IgD-negative memory B cell (primary cell): ENCODE data around the gene PRM1. TPM values are rescaled to one million over a fixed set of nuclear protein-coding genes. Genes with fewer than 3 reads are reported as not detected.
A peak's percentile ranks its signal among the peaks of the same experiment; 100 is the strongest.

Experiments used
- H3K27ac Mint-ChIP-seq, 3 donors: one replicate each; pipeline ENCODE4 v1.8.0; 2020 to 2022; ENCODE audit warnings: mild to moderate bottlenecking in 3 of 3, mixed read lengths in 3 of 3, moderate library complexity in 1 of 3
- H3K27me3 Mint-ChIP-seq: one replicate; pipeline ENCODE4 v1.8.0; 2021; ENCODE audit warnings: mixed read lengths
- H3K36me3 Mint-ChIP-seq: one replicate; pipeline ENCODE4 v1.8.0; 2020; ENCODE audit warnings: mild to moderate bottlenecking, mixed read lengths
- H3K4me1 Mint-ChIP-seq, 3 donors: one replicate each; pipeline ENCODE4 v1.8.0; 2020 to 2022; ENCODE audit warnings: mixed read lengths in 3 of 3, mild to moderate bottlenecking in 1 of 3
- H3K4me3 Mint-ChIP-seq, 4 donors: one replicate each; pipeline ENCODE4 v1.8.0; 2020 to 2022; ENCODE audit warnings: mild to moderate bottlenecking in 4 of 4, mixed read lengths in 4 of 4, moderate library complexity in 3 of 4
- H3K9me3 Mint-ChIP-seq, 3 donors: one replicate each; pipeline ENCODE4 v1.8.0; 2020 to 2021; ENCODE audit warnings: mixed read lengths in 3 of 3, mild to moderate bottlenecking in 1 of 3
- polyA plus RNA-seq: library from polyadenylated mRNA; unstranded; fragments of 300-500 nt; fragmentation: Illumina TruSeq; gene quantifications from one replicate; pipeline ENCODE4 v1.2.3, GENCODE V29; 2021

The PRM1 gene
- polyA plus RNA-seq, 1 donor from 2014 or later: not detected

DNA sequence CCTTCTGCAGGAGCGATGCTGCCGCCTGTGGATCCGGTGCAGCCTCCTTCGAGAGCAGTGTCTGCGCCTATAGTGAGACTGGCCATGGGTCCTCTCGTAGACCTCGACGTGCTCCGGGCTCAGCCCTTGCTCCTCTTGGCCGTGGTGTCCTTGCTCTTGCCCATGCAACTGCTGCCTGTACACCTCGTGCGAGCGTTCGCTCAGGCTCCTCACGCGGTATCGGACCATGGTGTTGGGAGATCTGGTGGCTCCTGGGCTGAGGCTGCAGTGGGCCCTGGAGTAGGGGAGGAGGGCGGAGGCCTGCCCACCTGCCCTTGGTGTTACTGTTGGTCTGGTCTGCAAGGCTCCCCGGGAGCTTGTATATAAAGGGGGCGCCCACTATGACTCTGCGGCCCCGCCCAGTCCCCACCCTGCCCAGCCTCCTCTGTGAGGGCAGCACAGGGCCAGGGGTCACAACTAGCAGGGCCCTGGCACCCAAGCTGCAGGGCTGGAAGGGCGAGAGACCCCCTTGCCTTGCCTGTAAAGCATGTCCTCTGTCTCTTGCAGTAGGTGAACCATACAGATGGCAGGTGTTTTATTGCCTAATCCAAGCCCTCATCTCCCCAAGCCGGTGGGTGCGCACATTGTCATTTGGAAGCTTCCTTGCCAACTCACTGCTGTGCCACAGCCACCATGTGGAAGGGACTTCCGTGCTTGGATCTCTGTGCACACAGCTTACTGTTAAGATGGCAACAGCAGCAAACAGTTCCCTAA lies 4.8 kb downstream of the PRM1 start, which contains the start of gene PRM2:
PRM2 (minus strand) TSS at position 338 of the 753 bp plus-strand sequence; CDS start at position 228, 110 bp downstream.
- Mint-ChIP-seq H3K36me3 (no peaks in the 10 kb centered on the region), H3K27me3 (peaks cover 7% of the 10 kb centered on the region)

DNA sequence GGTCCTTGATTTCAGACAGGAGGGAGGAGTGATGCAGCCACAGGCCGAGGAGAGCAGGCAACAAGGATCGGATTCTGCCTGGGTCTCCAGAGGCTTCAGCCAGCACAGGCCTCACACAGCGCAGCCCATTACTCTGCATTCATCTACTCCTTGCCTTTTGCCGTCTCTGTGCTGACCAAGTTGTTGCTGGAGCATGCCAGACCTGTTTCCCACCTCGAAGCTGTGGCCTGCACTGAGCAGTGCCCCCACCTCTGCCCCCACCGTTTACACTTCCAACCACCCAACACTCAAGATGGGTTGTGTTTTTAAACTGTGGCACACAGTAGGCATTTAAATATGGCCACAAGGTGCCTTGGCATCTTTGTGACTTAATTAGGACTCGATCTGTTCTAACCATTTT lies 6.2 kb downstream of the PRM1 start:
- H3K27ac Mint-ChIP-seq: no peak overlapping the region
- peak overlapping the region in 1 of 4 donors; percentile 33 for H3K4me3 Mint-ChIP-seq
- peaks cover 9% of the 10 kb centered on the region for H3K27me3 Mint-ChIP-seq
- H3K4me1 Mint-ChIP-seq: peaks cover 6 to 11% (median 10%) of the 10 kb centered on the region in 3 donors
- H3K9me3 Mint-ChIP-seq: no peaks in the 10 kb centered on the region
- no peaks in the 10 kb centered on the region for H3K36me3 Mint-ChIP-seq

More for the DNA sequence above, 4.8 kb downstream of the PRM1 start, which contains the start of gene PRM2:
- Mint-ChIP-seq H3K27ac (peak within 1 kb of the TSS in 1 of 3 donors; percentile 53), H3K9me3 (no peaks in the 10 kb centered on the region), H3K4me1 (peaks cover 9 to 11% (median 10%) of the 10 kb centered on the region in 3 donors), H3K4me3 (peak within 1 kb of the TSS in 1 of 4 donors; percentile 32)

DNA sequence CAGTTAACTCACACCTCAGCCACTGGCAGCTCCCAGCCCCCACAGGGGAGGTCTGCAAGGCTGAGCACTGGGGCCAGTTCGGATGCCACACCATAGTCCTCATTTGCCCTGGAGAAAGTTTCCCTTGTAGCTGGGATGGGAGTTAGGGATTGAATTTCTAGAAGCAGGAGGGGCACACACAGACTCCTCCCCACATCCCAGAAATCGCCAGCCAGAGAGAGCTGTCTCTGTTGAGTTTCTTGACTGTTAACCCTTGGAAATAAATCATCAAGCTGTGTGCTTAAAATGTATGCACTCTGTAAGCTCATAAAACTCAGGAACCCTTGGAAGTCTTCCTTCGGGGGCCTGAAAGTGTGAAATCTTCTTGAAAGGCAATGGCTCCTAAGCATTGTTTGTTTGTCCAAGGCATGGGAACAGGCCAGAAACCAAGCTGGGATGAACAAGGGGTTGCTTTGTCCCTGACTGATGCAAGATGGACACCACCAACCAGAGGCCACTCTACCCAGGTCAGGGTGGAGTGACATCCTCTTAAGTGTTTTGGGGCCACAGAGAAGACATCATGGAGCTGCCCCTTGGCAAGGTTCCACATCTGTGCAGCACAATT lies 7.3 kb downstream of the PRM1 start:
- Mint-ChIP-seq H3K27ac (no peak overlapping the region), H3K27me3 (peaks cover 6% of the 10 kb centered on the region), H3K4me3 (no peak overlapping the region), H3K9me3 (no peaks in the 10 kb centered on the region), H3K4me1 (peaks cover 1% of the 10 kb centered on the region in 3 donors), H3K36me3 (no peaks in the 10 kb centered on the region)

DNA sequence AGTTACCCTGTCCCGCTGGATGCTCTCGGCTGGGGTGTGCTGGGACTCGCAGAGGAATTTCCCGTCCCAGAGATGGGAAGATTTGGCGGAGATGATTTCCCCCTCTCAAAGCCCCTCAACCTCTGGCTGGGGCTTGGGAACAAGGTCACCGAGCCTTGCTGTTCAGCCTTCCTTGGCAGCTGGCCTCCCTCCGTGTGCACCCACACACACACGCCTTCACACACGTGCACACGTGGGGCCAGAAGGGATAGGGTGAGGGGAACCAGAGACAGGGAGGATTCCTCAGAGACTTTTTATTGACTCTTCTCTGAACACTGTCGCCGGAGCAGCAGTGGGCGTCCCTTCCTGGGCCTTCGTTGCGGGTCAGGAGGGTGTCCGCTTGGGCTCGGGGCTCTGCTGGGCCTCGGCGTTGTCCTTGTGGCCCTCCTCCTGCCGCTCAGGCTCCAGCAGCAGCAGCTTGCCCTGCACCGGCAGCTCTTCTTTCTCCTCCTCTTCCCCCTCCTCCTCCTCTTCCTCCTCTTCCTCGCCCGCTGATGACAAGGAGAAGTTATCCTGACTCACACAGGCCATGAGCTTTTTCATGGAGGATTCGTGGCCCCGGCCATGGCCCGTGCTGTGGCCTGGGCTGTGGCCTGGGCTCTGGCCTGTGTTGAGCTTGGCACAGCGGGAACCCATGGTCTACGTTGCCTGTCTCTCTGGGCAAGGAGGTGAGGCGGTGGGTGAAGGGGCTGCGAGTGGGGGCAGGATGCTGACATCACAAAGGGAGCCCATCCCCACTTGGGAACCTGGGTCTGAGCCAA lies 8.0 kb downstream of the PRM1 start, which contains the start of gene PRM3:
PRM3 (minus strand) TSS at position 709 of the 800 bp plus-strand sequence; CDS start at position 675, 34 bp downstream.
- Mint-ChIP-seq H3K27ac (no peak within 1 kb of the TSS), H3K36me3 (no peaks in the 10 kb centered on the region), H3K4me3 (peak within 1 kb of the TSS in 1 of 4 donors; percentile 45), H3K9me3 (no peaks in the 10 kb centered on the region), H3K27me3 (peaks cover 6% of the 10 kb centered on the region), H3K4me1 (no peaks in the 10 kb centered on the region)

DNA sequence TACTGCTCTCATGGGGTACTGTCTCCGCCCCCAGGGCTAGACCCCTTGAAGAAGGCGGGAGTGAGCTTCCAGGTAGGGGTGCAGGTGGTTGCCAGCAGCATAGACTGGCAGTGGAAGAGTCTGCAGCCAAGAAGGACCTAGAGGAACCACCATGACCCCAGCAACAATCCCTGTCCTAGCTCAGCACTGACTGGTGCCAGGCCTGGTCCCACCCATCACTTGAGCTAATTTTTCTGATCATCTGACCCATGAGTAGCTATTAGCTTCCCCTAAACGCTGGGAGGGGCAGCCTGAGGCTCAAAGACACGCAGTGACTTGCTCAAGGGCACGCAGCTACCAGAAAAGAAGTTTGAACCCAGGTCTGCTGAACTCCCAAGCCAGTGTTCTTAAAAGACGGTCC lies 8.6 kb downstream of the PRM1 start:
- no peak overlapping the region for H3K27ac Mint-ChIP-seq
- peak overlapping the region in 1 of 4 donors; percentile 45 for H3K4me3 Mint-ChIP-seq
- no peaks in the 10 kb centered on the region for H3K4me1 Mint-ChIP-seq

DNA sequence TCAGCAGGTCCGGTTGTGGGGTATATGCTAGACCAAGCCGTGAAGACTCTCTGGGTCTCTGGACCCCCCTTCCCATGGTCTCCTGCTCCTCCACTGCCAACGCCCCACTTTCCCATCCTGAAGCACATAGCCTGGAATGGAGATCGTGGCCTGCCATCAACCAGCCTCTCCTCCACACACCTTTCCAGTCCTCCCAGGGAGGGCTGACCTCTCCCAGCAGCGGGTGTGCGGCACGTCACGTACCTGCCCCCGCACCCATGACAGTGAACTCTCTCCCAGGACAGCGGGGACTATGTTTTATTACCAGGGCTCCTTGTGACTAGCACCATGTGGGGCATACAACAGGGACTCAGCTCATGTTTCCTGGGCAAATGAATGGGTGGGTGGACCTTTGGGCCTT lies 9.5 kb downstream of the PRM1 start:
- H3K36me3 Mint-ChIP-seq: no peaks in the 10 kb centered on the region
- peaks cover 4% of the 10 kb centered on the region for H3K27me3 Mint-ChIP-seq
- H3K4me1 Mint-ChIP-seq: no peaks in the 10 kb centered on the region
- H3K9me3 Mint-ChIP-seq: no peaks in the 10 kb centered on the region
- no peak overlapping the region for H3K27ac Mint-ChIP-seq
- no peak overlapping the region for H3K4me3 Mint-ChIP-seq

More for the DNA sequence above, 8.6 kb downstream of the PRM1 start:
- Mint-ChIP-seq H3K36me3 (no peaks in the 10 kb centered on the region), H3K9me3 (no peaks in the 10 kb centered on the region), H3K27me3 (peaks cover 6% of the 10 kb centered on the region)

DNA sequence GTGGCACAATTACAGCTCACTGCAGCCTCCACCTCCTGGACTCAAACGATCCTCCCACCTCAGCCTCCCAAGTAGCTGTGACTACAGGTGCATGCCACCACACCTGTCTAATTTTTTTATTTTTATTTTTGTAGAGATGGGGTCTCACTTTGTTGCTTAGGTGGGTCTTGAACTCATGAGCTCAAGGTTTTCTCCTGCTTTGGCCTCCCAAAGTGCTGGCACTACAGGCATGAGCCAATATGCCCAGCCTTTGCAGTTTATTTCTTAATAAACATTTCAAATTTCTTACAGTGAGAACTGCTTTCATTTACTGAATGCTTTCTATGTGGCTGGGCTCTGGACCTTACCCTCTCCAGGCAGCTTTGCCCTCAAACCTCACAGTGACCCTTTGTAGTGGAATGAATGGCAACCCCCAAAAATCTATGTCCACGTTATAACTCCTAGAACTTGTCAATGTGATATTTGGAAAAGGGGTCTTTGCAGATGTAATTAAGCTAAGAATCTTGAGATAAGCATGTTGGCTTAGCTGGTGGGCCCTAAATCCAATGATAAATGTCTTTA lies 10.4 kb downstream of the PRM1 start:
- Mint-ChIP-seq H3K9me3 (no peaks in the 10 kb centered on the region), H3K27ac (no peak overlapping the region), H3K4me3 (no peak overlapping the region), H3K4me1 (no peaks in the 10 kb centered on the region), H3K27me3 (peaks cover 4% of the 10 kb centered on the region), H3K36me3 (no peaks in the 10 kb centered on the region)

DNA sequence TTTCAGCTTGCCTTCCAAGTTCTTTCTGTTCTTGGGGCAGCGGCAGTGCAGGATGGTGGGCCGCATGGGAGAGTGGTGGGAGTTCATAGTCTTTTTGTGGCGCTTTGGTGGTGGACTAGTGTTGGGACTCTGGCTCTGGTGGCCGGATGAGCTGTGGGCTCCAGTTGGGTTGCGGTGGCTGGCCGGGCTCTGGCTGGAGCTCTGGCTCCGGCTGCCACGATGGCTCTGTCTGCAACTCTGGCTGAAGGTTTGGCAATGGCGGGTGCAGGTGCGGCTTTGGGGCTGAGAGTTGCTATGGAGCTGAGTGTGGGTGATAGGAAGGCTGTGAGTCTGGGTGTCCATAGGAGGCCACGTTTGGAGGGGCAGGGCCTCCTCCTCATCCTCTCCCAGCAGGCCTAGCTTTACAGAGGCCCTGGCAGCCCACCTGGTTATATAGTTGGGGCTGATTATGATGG lies 12.2 kb downstream of the PRM1 start, which contains the start of gene TNP2:
TNP2 (minus strand) TSS at position 405 of the 455 bp plus-strand sequence; CDS start at position 342, 63 bp downstream.
- no peak within 1 kb of the TSS for H3K4me3 Mint-ChIP-seq

DNA sequence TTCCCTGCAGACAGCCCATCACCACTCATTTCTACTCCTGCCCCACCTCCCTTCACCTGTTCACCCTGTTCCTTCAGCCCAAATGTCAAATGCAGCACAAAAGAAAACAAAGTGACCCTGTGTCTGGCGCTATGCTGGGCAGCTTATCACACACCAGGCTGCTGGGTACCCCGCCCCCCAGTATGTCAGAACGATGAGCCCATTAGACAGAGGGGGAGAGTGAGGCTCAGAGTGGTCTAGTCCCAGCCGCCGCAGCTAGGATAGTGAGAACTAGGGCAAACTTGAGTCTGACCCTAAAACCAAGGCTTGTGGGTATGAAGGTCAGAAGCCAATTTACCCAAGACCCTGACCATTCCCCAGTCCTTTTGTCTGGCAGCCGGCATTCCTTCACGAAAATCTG lies 16.0 kb downstream of the PRM1 start:
- peaks cover under 1% of the 10 kb centered on the region for H3K27me3 Mint-ChIP-seq
- H3K27ac Mint-ChIP-seq: no peak overlapping the region
- H3K9me3 Mint-ChIP-seq: no peaks in the 10 kb centered on the region
- H3K4me1 Mint-ChIP-seq: peaks cover 5 to 12% (median 10%) of the 10 kb centered on the region in 3 donors
- H3K4me3 Mint-ChIP-seq: peak overlapping the region in 1 of 4 donors; percentile 54
- no peaks in the 10 kb centered on the region for H3K36me3 Mint-ChIP-seq

More for the DNA sequence above, 12.2 kb downstream of the PRM1 start, which contains the start of gene TNP2:
- no peaks in the 10 kb centered on the region for H3K9me3 Mint-ChIP-seq
- no peaks in the 10 kb centered on the region for H3K36me3 Mint-ChIP-seq
- H3K4me1 Mint-ChIP-seq: peaks cover 2 to 6% (median 4%) of the 10 kb centered on the region in 3 donors
- H3K27me3 Mint-ChIP-seq: peaks cover 4% of the 10 kb centered on the region
- no peak within 1 kb of the TSS for H3K27ac Mint-ChIP-seq

DNA sequence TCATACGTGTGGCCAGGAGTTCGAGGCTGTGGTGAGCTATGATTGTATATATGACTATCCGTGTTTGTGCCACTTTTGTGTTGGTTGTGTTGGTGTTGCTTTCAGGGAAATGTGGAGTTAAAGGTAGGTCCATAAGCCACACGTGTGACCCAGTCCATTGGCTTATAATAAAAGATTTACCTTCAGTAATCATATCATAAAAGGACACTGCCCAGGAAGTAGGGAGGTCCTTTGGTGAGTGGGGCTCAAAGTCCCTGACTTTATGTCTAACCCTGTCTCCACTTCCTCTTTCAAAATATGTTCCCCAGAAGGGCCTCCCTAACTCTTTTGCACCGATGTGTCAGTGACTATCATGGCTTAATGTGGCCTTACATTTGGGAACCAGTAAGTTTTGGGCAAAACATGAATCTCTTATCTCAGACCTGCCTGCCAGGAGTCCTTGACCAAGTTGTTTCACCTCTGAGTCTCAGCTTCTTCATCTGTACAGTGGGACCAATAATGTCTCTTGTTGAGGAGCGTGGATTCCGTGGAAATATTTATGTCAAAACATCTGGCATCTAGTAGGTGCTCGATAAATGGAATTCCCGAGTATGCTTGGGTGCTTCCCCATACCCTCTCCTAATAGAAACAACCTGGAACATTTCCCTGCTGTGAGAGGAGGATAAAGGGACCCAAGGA lies 16.8 kb downstream of the PRM1 start:
- Mint-ChIP-seq H3K4me3 (no peak overlapping the region), H3K36me3 (no peaks in the 10 kb centered on the region), H3K27ac (no peak overlapping the region), H3K27me3 (no peaks in the 10 kb centered on the region), H3K4me1 (peaks cover 5 to 17% (median 14%) of the 10 kb centered on the region in 3 donors), H3K9me3 (no peaks in the 10 kb centered on the region)

DNA sequence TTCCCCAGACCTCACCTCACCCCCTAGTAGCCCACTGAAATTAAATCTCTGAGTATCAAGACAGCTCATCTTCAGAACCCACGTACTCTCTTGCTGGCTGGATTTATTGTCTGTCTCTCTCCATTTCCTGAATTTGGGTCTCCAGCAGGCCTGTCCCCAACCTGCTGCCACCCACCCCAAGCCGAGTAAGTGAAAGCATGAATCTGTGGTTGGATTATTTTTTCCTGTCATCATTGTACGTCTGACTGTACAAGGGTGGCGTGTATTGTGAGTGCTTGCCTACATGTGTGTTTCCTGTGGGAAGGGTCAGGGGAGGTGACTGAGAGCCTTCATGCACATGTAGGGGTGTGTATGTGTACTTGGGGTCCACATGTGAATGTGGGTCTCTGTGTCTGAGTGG lies 17.4 kb downstream of the PRM1 start:
- no peaks in the 10 kb centered on the region for H3K9me3 Mint-ChIP-seq
- peak overlapping the region in 1 of 4 donors; percentile 2 for H3K4me3 Mint-ChIP-seq
- no peaks in the 10 kb centered on the region for H3K36me3 Mint-ChIP-seq
- peaks cover 5 to 19% (median 17%) of the 10 kb centered on the region in 3 donors for H3K4me1 Mint-ChIP-seq
- H3K27me3 Mint-ChIP-seq: no peaks in the 10 kb centered on the region
- H3K27ac Mint-ChIP-seq: peak overlapping the region in 2 of 3 donors; percentile 6 to 21

DNA sequence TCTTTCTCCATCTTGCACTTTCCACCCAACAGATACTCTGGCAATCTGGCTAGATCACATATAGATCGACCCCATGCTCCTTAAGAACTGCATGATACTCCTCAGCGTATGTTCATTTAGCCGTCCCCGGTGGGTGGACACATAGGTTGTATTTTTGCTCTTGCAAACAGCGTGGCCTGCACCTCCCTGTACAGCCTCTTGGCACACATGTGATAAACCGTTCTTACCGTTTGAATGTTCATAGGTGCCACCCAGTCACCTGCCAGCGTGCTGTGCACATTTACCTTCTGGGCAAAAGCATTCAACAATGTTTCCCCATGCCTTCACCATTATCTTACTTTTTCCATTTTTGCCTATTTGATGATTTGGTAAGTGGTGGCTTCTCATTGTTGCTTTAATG lies 18.2 kb downstream of the PRM1 start:
- H3K27ac Mint-ChIP-seq: peak overlapping the region in 1 of 3 donors; percentile 46
- H3K9me3 Mint-ChIP-seq: no peaks in the 10 kb centered on the region
- H3K4me3 Mint-ChIP-seq: peak overlapping the region in 2 of 4 donors; percentile 2 to 75
- H3K27me3 Mint-ChIP-seq: no peaks in the 10 kb centered on the region
- H3K4me1 Mint-ChIP-seq: peaks cover 13 to 25% (median 24%) of the 10 kb centered on the region in 3 donors
- H3K36me3 Mint-ChIP-seq: no peaks in the 10 kb centered on the region

DNA sequence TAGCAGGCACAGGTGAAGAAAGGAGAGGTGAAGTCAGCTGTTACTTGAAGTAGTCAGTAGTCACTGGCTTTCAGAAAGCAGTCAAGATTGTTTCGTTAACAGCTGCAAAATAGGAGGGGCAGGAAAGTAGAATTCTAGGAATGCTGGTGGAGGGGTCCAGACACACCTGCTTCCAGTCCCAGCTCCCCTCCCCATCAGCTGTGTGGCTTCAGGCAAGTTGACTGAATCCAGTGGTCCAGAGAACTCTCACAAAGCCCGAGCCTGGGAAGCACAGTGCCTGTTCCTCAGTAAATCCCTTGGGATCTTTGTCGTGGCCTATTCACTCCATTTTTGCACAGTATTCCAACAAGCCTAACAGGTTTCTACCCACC lies 20.5 kb downstream of the PRM1 start:
- Mint-ChIP-seq H3K9me3 (no peaks in the 10 kb centered on the region), H3K27ac (peak overlapping the region in 2 of 3 donors; percentile 59 to 80), H3K27me3 (no peaks in the 10 kb centered on the region), H3K4me3 (no peak overlapping the region), H3K4me1 (peaks cover 25 to 39% (median 34%) of the 10 kb centered on the region in 3 donors), H3K36me3 (peaks cover 2% of the 10 kb centered on the region)
